C4-2B (cell line): Measurements from ENCODE around the gene ROPN1.
"Not testable (repeated sequence)": the region's sequence is repeated elsewhere in the genome, so short reads cannot be mapped to it uniquely, and the experiment has no call there.

Source experiments
- H3K27ac ChIP-seq: fragments of 450-650 bp; 2 replicates; pipeline ENCODE4 v1.5.1; 2017
- CTCF ChIP-seq: fragments of 450-650 bp; conservative IDR thresholded peaks from 2 replicates; pipeline ENCODE4 v1.5.1; 2017; ENCODE audit warnings: mild to moderate bottlenecking
- ZFX ChIP-seq: fragments of 450-650 bp; IDR thresholded peaks from 2 replicates; pipeline ENCODE4 v1.6.1; 2017

The ROPN1 gene

DNA sequence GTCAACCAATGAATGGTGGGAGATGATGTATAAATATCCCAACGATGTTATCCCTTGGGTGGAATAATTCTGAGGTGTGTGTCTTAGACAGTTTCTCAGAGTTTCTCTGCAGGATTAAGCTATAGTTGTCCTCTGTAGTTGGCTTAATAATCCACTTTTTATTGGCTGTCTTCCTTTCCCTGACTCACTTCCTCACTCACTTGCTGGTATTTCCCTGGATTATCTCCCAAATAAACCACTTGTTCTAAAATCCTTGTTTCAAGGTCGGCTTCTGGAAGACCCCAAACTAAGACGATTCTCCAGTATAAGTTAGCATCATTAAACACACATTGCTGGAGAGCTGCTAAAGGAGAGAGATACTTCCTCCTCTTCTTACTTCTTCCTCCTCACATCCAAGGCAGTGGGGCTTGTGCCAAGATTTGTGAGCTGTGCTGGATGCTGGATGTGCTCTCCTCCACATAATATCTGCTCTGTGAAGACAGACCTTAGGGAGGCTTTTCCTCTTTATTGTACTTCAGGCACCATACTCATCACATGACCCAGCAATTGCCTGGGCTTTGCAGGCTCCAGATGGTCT, 22.5 kb upstream of the ROPN1 start:
- H3K27ac ChIP-seq: no peak overlapping the region
- TF ChIP-seq CTCF (no peak), ZFX (no peak)

GRCh38 chr3:124008321-124008720, 16.4 kb upstream of the ROPN1 start:
- H3K27ac ChIP-seq: not testable (repeated sequence)

DNA sequence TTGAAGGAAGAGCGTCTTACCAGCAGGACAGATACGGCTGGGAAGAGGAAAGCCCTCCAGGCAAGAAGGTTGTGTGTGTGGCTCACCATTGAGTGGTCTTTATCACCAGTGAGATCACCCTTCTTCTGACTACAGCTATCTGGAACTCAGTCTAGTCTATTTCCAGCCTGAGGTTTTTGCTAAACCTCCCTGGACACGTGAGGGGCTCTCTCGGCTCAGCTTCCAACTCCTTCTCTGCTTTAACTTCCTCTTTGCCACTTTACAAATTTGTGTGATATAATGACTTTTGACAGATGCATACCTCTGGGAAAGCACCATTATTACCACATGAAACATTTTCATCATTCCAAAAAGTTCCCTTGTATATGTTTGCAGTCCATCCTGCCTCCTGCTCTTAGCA, 15.3 kb upstream of the ROPN1 start:
- TF ChIP-seq CTCF: no peak
- TF ChIP-seq ZFX: no peak
- no peak overlapping the region for H3K27ac ChIP-seq

DNA sequence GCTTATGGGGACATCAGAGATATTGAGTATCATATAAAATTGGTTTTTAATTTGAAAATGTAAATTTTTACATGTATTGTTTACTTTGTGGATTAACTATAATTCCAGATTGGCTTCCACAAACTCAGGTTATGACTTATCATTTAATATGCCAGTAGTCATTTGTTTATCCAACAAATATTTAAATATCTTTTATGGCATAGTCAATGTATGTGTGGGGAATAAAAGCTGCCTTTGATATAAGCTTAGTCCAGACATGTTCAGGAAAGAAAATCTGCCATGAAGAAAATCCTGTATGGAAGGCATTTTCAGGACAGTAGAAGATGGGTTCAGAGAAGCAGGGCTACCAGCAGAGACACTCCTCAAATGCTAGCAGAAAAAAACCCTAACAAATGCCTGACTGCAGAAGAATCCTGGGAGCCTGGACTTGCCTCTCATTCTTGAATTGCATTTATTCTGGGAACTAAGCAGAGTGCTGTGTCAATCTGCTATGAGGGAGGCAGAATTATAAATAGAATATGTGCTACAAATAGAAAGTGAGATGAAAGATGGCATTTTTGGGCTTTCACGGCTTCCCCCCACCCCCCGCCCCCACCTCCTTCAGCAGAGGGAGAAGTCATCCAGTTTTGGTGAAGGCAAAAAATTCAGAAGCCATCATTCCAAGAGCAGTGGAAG, 10.6 kb upstream of the ROPN1 start:
- H3K27ac ChIP-seq: not testable (repeated sequence)

DNA sequence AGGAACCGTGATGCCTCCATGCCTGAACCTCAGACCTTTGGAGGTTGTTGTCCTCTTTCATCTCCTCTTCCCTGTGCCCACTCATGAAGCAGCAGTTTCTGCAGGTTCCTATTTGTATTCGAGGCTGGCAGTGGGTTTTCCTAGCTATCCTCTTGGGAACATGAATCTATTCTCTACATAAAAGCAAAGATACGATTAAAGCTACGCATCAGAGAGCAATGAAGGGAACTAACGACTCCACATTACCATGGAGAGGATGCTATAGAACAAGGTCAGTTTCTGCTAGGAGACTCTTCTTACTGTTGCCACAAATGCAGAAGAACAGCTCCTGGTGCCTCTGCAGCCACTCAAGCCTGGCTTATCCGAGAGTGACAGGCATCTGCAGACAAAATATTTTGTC, 9.4 kb upstream of the ROPN1 start:
- not testable (repeated sequence) for H3K27ac ChIP-seq

GRCh38 chr3:123997543-123997942, 5.6 kb upstream of the ROPN1 start:
- no peak overlapping the region for H3K27ac ChIP-seq
- no peak for TF ChIP-seq CTCF
- TF ChIP-seq ZFX: no peak

GRCh38 chr3:123993818-123994217, 1.9 kb upstream of the ROPN1 start:
- TF ChIP-seq ZFX (no peak), CTCF (no peak)
- H3K27ac ChIP-seq: no peak overlapping the region

DNA sequence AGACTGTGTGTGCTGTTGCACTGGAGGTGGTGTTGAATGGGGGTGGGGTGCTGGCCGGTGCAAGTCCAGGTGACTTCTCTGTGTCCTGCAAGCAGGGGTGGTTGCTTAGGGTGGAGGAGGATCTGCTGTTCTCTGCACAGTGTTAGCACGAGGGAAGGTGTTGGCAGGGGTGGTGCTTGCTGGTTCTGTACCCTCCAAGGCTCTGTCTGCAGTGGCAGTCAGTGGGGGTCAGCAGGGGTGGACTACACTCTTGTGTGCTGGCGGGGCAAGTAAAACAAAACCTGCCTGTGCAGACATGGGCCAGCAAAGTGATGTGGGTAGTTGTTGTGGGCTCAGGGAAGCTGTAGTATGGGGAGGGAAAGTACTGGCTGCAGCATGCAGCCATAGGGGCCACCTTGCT, 5.5 kb downstream of the ROPN1 start:
- TF ChIP-seq ZFX (no peak), CTCF (no peak)
- H3K27ac ChIP-seq: no peak overlapping the region

- no peak overlapping the region for H3K27ac ChIP-seq
- TF ChIP-seq ZFX (no peak), CTCF (0 out of 2 replicates have a peak, but pooled peaks have one; percentile 4)
Measured at GRCh38 chr3:123984957-123985356, 7.0 kb downstream of the ROPN1 start.
